ENCODE data around the gene FBXO46. TPM values are rescaled to one million over a fixed set of nuclear protein-coding genes. Genes with fewer than 3 reads are reported as not detected.

The FBXO46 gene, protein sequence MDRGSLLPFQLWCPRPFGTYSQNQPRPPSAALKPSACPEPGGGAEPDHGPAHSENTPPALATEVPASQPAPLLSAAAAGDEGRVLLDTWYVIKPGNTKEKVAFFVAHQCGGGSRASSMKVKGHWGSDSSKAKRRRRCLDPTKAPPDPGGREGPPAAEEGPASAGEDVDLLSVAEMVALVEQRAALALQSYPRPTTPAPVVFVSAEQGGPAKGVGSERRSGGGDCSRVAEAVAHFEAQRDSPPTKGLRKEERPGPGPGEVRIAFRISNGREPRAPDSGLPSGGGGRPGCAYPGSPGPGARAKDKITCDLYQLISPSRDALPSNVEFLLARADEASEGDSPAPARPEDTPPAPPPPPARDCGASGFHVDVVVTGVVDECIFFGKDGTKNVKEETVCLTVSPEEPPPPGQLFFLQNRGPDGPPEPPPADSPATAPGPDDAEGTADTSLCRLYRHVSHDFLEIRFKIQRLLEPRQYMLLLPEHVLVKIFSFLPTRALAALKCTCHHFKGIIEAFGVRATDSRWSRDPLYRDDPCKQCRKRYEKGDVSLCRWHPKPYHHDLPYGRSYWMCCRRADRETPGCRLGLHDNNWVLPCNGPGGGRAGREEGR
- total RNA-seq (2022; extraction: Qiagen RNA extraction; ENCODE audit: low read depth), result 9.4 to 12.7 TPM (median 10.2 TPM) in 5 replicates

DNA sequence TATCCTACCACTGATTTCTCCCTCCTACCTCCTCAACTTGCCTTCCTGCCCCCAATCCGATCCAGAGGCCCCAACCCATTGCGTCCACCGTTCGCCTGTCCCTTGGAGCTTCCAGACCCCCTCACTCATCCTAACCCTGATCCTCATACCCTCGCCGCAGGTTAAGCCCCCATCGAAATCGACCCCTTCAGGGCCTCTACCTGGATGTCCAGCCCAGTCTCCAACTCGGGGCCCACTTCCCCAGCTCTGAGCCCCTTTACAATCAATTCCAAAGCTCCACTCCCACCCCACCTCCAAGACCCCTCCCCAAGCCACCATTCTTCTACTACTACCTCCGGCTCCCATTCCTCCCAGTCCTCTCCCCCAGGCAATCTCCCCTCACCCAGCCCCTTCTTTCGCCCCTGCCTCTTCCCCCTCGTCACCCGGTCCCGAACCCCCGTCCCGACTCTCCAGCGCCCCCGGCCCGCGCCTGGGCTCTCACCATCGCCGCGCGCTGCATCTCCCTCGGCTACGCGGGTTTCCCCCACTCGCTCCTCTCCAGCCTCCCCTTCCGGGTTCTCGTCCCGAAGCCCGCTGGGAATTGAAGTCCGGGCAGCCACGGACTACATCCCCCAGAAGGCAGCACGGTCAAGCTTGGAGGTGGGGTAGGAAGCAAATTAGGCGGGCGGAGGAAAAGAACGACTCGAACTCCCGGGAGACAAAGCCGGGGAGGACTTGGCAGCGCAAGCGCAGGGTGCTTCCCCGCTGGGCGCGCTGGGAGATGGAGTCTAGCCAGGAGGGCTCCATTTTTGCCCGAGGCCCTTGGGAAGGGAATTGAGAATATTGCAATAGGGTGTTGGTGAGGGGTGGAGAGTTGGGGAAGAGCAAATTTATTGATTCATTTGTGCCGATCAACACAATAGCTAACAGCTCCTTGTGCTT, at the start of gene FBXO46:
FBXO46 (minus strand) TSS at position 529 of the 921 bp plus-strand sequence. CDS start 17,401 bp downstream, outside the sequence.

GRCh38 chr19:45768984-45769782, 38.5 kb upstream of the FBXO46 start, which contains the start of gene SIX5:
Gene SIX5 (minus strand): TSS chr19:45769252. CDS start chr19:45768844, 408 bp downstream.

DNA sequence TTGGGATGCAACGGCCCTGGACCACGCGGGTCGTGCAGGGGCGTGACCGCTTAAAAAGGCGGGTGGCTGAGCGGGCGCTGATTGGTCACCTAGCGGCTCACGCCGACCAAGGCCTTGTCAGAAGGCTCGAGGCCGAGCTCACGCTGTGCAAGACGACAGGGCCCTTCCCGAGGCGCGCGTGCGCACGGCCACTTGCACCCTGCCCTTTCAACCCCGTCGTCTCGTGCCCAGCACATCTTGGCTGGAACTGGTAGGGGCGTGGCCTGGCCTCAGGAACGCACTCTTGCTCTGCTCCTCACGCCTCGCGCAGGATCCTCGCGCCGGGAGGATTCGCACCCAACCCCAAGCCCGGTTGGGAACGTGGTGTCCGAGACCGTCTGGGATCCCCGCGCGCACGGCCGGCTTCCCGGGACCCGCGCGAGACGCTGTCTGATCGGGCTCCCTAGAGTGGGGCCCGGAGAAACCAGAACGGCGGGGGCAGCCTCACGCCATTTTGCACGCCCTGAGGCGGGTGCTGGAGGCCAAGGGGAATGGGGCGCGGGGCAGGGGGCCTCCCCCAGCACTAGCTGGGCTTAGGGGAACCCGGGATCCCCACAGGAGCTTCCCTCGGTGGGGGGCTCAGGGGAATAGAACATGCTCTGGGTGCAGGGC, 2.6 kb upstream of the FBXO46 start, which contains the start of gene MEIOSIN:
MEIOSIN (plus strand) TSS at position 280 of the 651 bp plus-strand sequence. CDS start 1,938 bp downstream, outside the sequence.

GRCh38 chr19:45692187-45693105, 38.2 kb downstream of the FBXO46 start, which contains the start of gene QPCTL:
Gene QPCTL (plus strand): TSS chr19:45692666. CDS start chr19:45692704, 38 bp downstream.

GRCh38 chr19:45691516-45692186, 39.0 kb downstream of the FBXO46 start, which contains the start of gene SNRPD2:
Gene SNRPD2 (minus strand): TSS chr19:45691953. CDS start chr19:45691888, 65 bp downstream.

DNA sequence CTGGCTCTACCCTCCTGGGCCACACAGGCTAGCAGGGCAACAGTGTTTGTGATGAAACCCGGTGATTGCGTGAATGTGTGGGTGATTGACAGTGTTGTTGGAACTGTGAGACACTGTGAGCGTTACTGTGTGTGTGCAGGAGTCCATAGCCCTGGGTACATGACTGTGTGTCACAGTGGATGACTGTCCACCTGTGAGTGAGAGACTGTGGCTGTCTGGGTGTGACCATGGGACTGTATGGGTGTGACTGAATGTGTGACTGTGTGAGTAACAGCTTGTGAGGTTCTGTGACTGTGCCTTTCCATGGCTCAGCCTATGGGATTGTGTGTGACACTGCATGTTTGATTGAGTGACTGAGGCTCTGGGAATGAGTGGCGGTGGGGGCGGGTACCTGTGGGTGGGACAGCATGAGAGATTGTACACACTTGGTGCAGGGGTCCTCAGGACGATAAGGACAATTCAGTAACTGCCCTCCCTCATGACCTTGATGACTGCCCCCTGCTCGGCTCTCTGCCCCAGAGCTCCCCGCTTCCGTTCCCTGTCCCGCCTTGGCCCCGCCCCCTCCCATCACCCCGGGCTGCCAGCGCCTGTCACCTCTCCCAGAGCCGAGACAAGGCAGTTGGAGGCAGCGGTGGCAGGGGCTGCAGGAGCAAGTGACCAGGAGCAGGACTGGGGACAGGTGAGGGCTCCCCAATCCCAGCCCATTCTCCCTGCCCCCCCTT, 62.9 kb downstream of the FBXO46 start, which contains the start of gene GIPR:
GIPR (plus strand) TSS at position 602 of the 722 bp plus-strand sequence. CDS start 1,300 bp downstream, outside the sequence.

Other genes with a start within 250 kb of the FBXO46 start
- 9.4 to 11.8 TPM (median 10.4 TPM) in 5 replicates for gene RTN2, start 233.8 kb downstream of the FBXO46 start, total RNA-seq (2022; extraction: Qiagen RNA extraction; ENCODE audit: low read depth)
- 6.3 to 7.3 TPM (median 6.6 TPM) in 5 replicates for gene PPM1N, start 232.5 kb downstream of the FBXO46 start, total RNA-seq (2022; extraction: Qiagen RNA extraction; ENCODE audit: low read depth)
- gene VASP, start 223.4 kb downstream of the FBXO46 start, total RNA-seq (2022; extraction: Qiagen RNA extraction; ENCODE audit: low read depth), result 105 to 127 TPM (median 123 TPM) in 5 replicates
- gene OPA3, start 146.1 kb downstream of the FBXO46 start, total RNA-seq (2022; extraction: Qiagen RNA extraction; ENCODE audit: low read depth), result 12.6 to 17.5 TPM (median 17.0 TPM) in 5 replicates
- 0.07 to 0.15 TPM (median 0.09 TPM) in 4 of 5 replicates, not detected in the other for gene GPR4, start 128.7 kb downstream of the FBXO46 start, total RNA-seq (2022; extraction: Qiagen RNA extraction; ENCODE audit: low read depth)
- 20.5 to 26.3 TPM (median 23.3 TPM) in 5 replicates for gene EML2, start 91.5 kb downstream of the FBXO46 start, total RNA-seq (2022; extraction: Qiagen RNA extraction; ENCODE audit: low read depth)
- gene GIPR, start 62.7 kb downstream of the FBXO46 start, total RNA-seq (2022; extraction: Qiagen RNA extraction; ENCODE audit: low read depth), result 2.2 to 3.4 TPM (median 2.9 TPM) in 5 replicates
- gene SNRPD2, start 38.9 kb downstream of the FBXO46 start, total RNA-seq (2022; extraction: Qiagen RNA extraction; ENCODE audit: low read depth), result 748 to 924 TPM (median 768 TPM) in 5 replicates
- gene QPCTL, start 38.2 kb downstream of the FBXO46 start, total RNA-seq (2022; extraction: Qiagen RNA extraction; ENCODE audit: low read depth), result 8.4 to 10.0 TPM (median 9.2 TPM) in 5 replicates
- gene MEIOSIN, start 2.5 kb upstream of the FBXO46 start, total RNA-seq (2022; extraction: Qiagen RNA extraction; ENCODE audit: low read depth), result 0.06 to 0.07 TPM (median 0.07 TPM) in 3 of 5 replicates, not detected in the others
- 19.5 to 36.3 TPM (median 30.2 TPM) in 5 replicates for gene SIX5, start 38.4 kb upstream of the FBXO46 start, total RNA-seq (2022; extraction: Qiagen RNA extraction; ENCODE audit: low read depth)
- 41.5 to 59.1 TPM (median 51.1 TPM) in 5 replicates for gene DMPK, start 51.6 kb upstream of the FBXO46 start, total RNA-seq (2022; extraction: Qiagen RNA extraction; ENCODE audit: low read depth)
- 27.0 to 40.1 TPM (median 36.3 TPM) in 5 replicates for gene DMWD, start 61.9 kb upstream of the FBXO46 start, total RNA-seq (2022; extraction: Qiagen RNA extraction; ENCODE audit: low read depth)
- gene RSPH6A, start 84.4 kb upstream of the FBXO46 start, total RNA-seq (2022; extraction: Qiagen RNA extraction; ENCODE audit: low read depth), result 0.03 TPM in 1 of 5 replicates, not detected in the others
- gene SYMPK, start 132.3 kb upstream of the FBXO46 start, total RNA-seq (2022; extraction: Qiagen RNA extraction; ENCODE audit: low read depth), result 58.7 to 84.9 TPM (median 75.0 TPM) in 5 replicates
- 0.54 to 1.1 TPM (median 1.0 TPM) in 5 replicates for gene FOXA3, start 133.4 kb upstream of the FBXO46 start, total RNA-seq (2022; extraction: Qiagen RNA extraction; ENCODE audit: low read depth)
- gene IRF2BP1, start 155.2 kb upstream of the FBXO46 start, total RNA-seq (2022; extraction: Qiagen RNA extraction; ENCODE audit: low read depth), result 22.0 to 39.1 TPM (median 34.5 TPM) in 5 replicates
- gene MYPOP, start 171.7 kb upstream of the FBXO46 start, total RNA-seq (2022; extraction: Qiagen RNA extraction; ENCODE audit: low read depth), result 5.3 to 10.7 TPM (median 9.4 TPM) in 5 replicates
- not detected in 5 replicates for gene NANOS2, start 183.9 kb upstream of the FBXO46 start, total RNA-seq (2022; extraction: Qiagen RNA extraction; ENCODE audit: low read depth)
- 0.08 to 0.13 TPM (median 0.12 TPM) in 5 replicates for gene NOVA2, start 243.0 kb upstream of the FBXO46 start, total RNA-seq (2022; extraction: Qiagen RNA extraction; ENCODE audit: low read depth)